Measurements from ENCODE around the gene TENT5D. TPM values are rescaled to one million over a fixed set of nuclear protein-coding genes. Genes with fewer than 3 reads are reported as not detected.
"Not testable (repeated sequence)": the region's sequence is repeated elsewhere in the genome, so short reads cannot be mapped to it uniquely, and the experiment has no call there.

The TENT5D gene
- not detected in 2 replicates for total RNA-seq

- DNase-seq (ENCODE audit: low read depth, low spot score) = no peak
These were observed at the start of gene TENT5D for GRCh38 chrX:80420147-80420546. TSS of gene TENT5D (plus strand) at chrX:80420447. CDS start at chrX:80442540, 22,093 bp downstream.

GRCh38 chrX:80385651-80386050 lies 34.6 kb upstream of the TENT5D start:
- not testable (repeated sequence) for DNase-seq (ENCODE audit: low read depth, low spot score)

- DNase-seq (ENCODE audit: low read depth, low spot score) = no peak
These were observed 32.0 kb upstream of the TENT5D start for GRCh38 chrX:80388206-80388605.

- no peak for DNase-seq (ENCODE audit: low read depth, low spot score)
These were observed 8.2 kb upstream of the TENT5D start for GRCh38 chrX:80412042-80412441.

- no peak for DNase-seq (ENCODE audit: low read depth, low spot score)
These were observed 2.8 kb downstream of the TENT5D start for GRCh38 chrX:80423000-80423399.

GRCh38 chrX:80423744-80424143 lies 3.5 kb downstream of the TENT5D start:
- DNase-seq (ENCODE audit: low read depth, low spot score) = no peak

- no peak for DNase-seq (ENCODE audit: low read depth, low spot score)
These were observed 10.7 kb downstream of the TENT5D start for GRCh38 chrX:80430826-80431504.

- no peak for DNase-seq (ENCODE audit: low read depth, low spot score)
These were observed 11.2 kb downstream of the TENT5D start for GRCh38 chrX:80431505-80431832.

GRCh38 chrX:80432441-80432840 lies 12.2 kb downstream of the TENT5D start:
- DNase-seq (ENCODE audit: low read depth, low spot score) = no peak

GRCh38 chrX:80432863-80433262 lies 12.6 kb downstream of the TENT5D start:
- DNase-seq (ENCODE audit: low read depth, low spot score) = no peak

GRCh38 chrX:80468166-80468565 lies 47.9 kb downstream of the TENT5D start:
- not testable (repeated sequence) for DNase-seq (ENCODE audit: low read depth, low spot score)

GRCh38 chrX:80471582-80471981 lies 51.3 kb downstream of the TENT5D start:
- no peak for DNase-seq (ENCODE audit: low read depth, low spot score)

- no peak for DNase-seq (ENCODE audit: low read depth, low spot score)
These were observed 65.3 kb downstream of the TENT5D start for GRCh38 chrX:80485543-80485942.

GRCh38 chrX:80486299-80486698 lies 66.1 kb downstream of the TENT5D start:
- DNase-seq (ENCODE audit: low read depth, low spot score) = no peak

- DNase-seq (ENCODE audit: low read depth, low spot score) = no peak
These were observed 68.9 kb downstream of the TENT5D start for GRCh38 chrX:80489166-80489565.
